NB4 (cell line): ENCODE data around the gene ATP2B3.

ENCODE experiments used
- DNase-seq: peaks from one replicate; pipeline ENCODE4 v3.0.0; 2010; ENCODE audit warnings: low read depth
- H3K4me3 ChIP-seq: one replicate; pipeline ENCODE4 v1.5.1; 2011; ENCODE audit warnings: mild to moderate bottlenecking, low read depth, low read length, moderate library complexity
- MYC ChIP-seq: IDR thresholded peaks from 2 replicates; pipeline ENCODE4 v1.6.1; 2011; ENCODE audit warnings: low read depth, low read length
- POLR2A ChIP-seq: IDR thresholded peaks from 2 replicates; pipeline ENCODE4 v1.6.1; 2011; ENCODE audit warnings: mild to moderate bottlenecking; ENCODE audit not compliant: insufficient read length; ENCODE audit errors: extremely low read depth
- TF ChIP-seq, protein P1 (sequence below): IDR thresholded peaks from one replicate; pipeline ENCODE4 v1.5.1; 2012; ENCODE audit warnings: low read depth, low read length
- TF ChIP-seq, protein P2 (sequence below): IDR thresholded peaks from 2 replicates; pipeline ENCODE4 v1.6.1; 2011; ENCODE audit warnings: low read depth, low read length

The ATP2B3 gene

DNA sequence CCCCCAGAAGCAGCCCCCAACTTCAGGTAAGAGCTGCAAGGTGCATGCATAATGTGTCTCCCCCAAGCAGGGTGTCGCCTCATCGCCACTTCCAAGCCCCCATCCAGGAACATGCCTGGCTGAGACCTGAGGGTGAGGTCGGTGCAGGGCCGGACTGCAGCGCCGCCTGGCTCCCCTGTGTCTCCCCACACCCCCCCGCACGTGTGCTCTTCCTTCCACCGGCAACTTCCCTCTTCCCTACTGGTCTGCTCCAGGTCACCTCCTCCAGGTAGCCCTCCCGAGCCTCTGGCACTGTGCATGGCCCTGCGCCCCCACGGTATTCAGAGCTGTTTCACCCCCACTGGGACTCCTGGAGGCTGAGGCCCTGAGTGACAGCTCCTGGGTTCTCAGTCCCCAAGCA is 24.9 kb upstream of the ATP2B3 start:
- no peak overlapping the region for H3K4me3 ChIP-seq
- TF ChIP-seq, protein P1, sequence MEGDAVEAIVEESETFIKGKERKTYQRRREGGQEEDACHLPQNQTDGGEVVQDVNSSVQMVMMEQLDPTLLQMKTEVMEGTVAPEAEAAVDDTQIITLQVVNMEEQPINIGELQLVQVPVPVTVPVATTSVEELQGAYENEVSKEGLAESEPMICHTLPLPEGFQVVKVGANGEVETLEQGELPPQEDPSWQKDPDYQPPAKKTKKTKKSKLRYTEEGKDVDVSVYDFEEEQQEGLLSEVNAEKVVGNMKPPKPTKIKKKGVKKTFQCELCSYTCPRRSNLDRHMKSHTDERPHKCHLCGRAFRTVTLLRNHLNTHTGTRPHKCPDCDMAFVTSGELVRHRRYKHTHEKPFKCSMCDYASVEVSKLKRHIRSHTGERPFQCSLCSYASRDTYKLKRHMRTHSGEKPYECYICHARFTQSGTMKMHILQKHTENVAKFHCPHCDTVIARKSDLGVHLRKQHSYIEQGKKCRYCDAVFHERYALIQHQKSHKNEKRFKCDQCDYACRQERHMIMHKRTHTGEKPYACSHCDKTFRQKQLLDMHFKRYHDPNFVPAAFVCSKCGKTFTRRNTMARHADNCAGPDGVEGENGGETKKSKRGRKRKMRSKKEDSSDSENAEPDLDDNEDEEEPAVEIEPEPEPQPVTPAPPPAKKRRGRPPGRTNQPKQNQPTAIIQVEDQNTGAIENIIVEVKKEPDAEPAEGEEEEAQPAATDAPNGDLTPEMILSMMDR: no peak
- TF ChIP-seq MYC (no peak), POLR2A (no peak)
- TF ChIP-seq, protein P2, sequence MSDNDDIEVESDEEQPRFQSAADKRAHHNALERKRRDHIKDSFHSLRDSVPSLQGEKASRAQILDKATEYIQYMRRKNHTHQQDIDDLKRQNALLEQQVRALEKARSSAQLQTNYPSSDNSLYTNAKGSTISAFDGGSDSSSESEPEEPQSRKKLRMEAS: no peak
- no peak for DNase-seq

DNA sequence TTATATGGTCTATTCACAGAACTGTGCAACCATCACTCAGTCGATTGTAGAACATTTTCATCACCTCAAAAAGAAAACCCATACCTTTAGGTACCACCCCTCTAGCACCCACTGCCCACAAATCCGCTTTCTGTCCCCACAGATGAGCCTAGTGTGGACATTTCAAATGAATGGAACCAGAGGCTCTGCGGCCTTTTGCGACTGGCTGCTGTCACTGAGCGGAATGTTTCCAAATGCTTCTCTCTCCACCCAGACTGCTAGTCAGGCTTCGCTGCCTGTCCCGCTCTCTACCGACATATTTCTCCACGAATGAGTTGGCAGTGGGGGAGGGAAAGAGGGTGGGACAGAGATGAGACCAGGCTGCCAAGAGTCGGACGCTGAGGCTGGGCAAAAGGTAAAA is 24.4 kb upstream of the ATP2B3 start:
- DNase-seq: no peak
- no peak for TF ChIP-seq MYC
- TF ChIP-seq, protein P1: no peak
- no peak for TF ChIP-seq POLR2A
- TF ChIP-seq, protein P2: no peak
- H3K4me3 ChIP-seq: no peak overlapping the region

DNA sequence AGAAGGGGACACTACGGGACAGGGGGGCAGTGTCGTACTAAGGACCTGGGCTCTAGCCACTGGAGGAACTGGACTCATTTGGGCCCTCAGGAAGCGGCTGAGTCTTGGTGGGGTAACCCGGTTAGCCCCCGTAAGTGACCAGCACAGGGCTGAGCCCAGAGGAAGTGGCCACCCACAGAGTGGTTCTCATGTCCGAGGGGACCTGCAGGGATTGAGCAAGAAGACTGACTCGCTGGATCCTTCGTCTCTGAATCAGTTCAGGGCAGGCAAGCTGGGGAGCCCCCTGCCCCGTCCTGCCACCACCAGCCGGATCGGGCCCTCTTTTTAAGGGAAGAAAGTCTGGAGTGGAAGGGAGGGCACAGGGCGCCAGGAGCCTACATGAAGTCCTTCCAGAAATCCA is 23.4 kb upstream of the ATP2B3 start:
- TF ChIP-seq MYC: no peak
- TF ChIP-seq, protein P1: no peak
- no peak for TF ChIP-seq POLR2A
- TF ChIP-seq, protein P2: no peak

DNA sequence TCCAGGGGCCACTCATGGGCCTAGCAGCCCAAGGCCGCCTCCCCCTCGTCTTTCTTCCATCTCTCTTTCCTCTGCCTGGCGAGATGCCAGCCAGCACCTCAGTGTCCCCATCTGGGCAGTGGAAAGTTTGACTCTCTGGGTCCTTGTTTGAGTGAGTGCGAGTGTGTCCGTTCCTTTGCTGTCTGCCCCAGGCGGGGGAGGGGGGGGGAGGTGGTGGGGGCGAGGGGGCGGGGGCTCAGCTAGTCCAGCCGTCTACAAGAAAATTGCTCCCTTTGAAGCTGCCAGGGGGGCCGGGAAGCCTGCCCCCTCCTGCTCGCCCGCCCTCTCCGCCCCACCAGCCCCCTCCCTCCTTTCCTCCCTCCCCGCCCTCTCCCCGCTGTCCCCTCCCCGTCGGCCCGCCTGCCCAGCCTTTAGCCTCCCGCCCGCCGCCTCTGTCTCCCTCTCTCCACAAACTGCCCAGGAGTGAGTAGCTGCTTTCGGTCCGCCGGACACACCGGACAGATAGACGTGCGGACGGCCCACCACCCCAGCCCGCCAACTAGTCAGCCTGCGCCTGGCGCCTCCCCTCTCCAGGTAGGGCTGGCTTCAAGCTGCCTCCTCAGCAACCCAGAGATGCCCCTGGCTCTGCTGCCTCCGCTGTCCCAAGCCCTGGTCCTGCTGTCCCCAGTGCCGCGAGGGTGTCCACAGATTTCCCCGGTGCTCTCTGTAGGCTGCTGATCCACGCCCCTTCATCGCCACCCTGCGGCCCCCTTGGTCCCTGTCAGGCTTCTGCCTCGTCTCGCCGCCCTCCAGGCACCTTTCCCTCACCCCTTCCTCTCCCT is 22.7 kb upstream of the ATP2B3 start, which contains the start of gene BGN:
BGN (plus strand) TSS at position 440 of the 821 bp plus-strand sequence. CDS start 9,652 bp downstream, outside the sequence.
- DNase-seq: no peak
- TF ChIP-seq MYC (no peak), POLR2A (no peak)
- TF ChIP-seq, protein P1: no peak
- TF ChIP-seq, protein P2: no peak
- H3K4me3 ChIP-seq: no peak within 1 kb of the TSS

More for the DNA sequence above, 23.4 kb upstream of the ATP2B3 start:
- DNase-seq: no peak
- H3K4me3 ChIP-seq: no peak overlapping the region

GRCh38 chrX:153495362-153495751 is 22.1 kb upstream of the ATP2B3 start:
- DNase-seq: no peak
- H3K4me3 ChIP-seq: no peak overlapping the region
- TF ChIP-seq MYC (no peak), POLR2A (no peak)
- TF ChIP-seq, protein P1: no peak
